GM23338 (cell line): ENCODE measurements around the gene CELSR1. TPM values are rescaled to one million over a fixed set of nuclear protein-coding genes. Genes with fewer than 3 reads are reported as not detected.

Experiments used
- ATAC-seq: fragments of 200-7000 bp; cut with Tn5 transposase; 3 replicates; pipeline ENCODE4 v1.9.1; 2020
- DNase-seq: peaks from one replicate; pipeline ENCODE4 v3.0.0-alpha.2; 2015; ENCODE audit warnings: low spot score
- H2AFZ ChIP-seq: fragments of 200-600 bp; sonication (generic); 2 replicates; pipeline ENCODE4 v1.8.0; 2016; ENCODE audit warnings: antibody characterized with exemption, mild to moderate bottlenecking, moderate library complexity
- H3F3A ChIP-seq: fragments of 200-600 bp; sonication (generic); replicated peaks from 2 replicates; pipeline ENCODE4 v1.8.0; 2017; ENCODE audit warnings: antibody characterized with exemption, mixed run types, low read depth
- H3K27ac ChIP-seq: fragments of 200-600 bp; sonication (generic); 2 replicates; pipeline ENCODE4 v1.6.1; 2016; ENCODE audit warnings: low read depth
- H3K27me3 ChIP-seq: fragments of 200-600 bp; sonication (generic); 2 replicates; pipeline ENCODE4 v1.8.0; 2016; ENCODE audit warnings: mild to moderate bottlenecking, mixed run types, moderate library complexity; ENCODE audit not compliant: insufficient read depth
- H3K36me3 ChIP-seq: fragments of 200-600 bp; sonication (generic); 2 replicates; pipeline ENCODE4 v1.8.0; 2016; ENCODE audit warnings: mild to moderate bottlenecking; ENCODE audit not compliant: insufficient read depth
- H3K4me1 ChIP-seq: fragments of 200-600 bp; sonication (generic); 2 replicates; pipeline ENCODE4 v1.8.0; 2016; ENCODE audit warnings: mild to moderate bottlenecking, moderate library complexity; ENCODE audit not compliant: insufficient read depth
- H3K4me2 ChIP-seq: fragments of 200-600 bp; sonication (generic); 2 replicates; pipeline ENCODE4 v1.7.1; 2017; ENCODE audit warnings: mixed run types
- H3K4me3 ChIP-seq: fragments of 200-600 bp; sonication (generic); 2 replicates; pipeline ENCODE4 v1.6.1; 2016; ENCODE audit warnings: mixed run types
- H3K79me2 ChIP-seq: fragments of 200-600 bp; sonication (generic); replicated peaks from 2 replicates; pipeline ENCODE4 v1.8.0; 2017; ENCODE audit warnings: mild to moderate bottlenecking; ENCODE audit not compliant: insufficient read depth
- H3K9me2 ChIP-seq: fragments of 200-600 bp; sonication (generic); 2 replicates; pipeline ENCODE4 v1.8.0; 2017; ENCODE audit not compliant: insufficient read depth
- H4K20me1 ChIP-seq: fragments of 200-600 bp; sonication (generic); replicated peaks from 2 replicates; pipeline ENCODE4 v1.8.0; 2017; ENCODE audit warnings: mild to moderate bottlenecking; ENCODE audit not compliant: insufficient read depth
- H3K27ac Mint-ChIP-seq: 2 replicates; pipeline ENCODE4 v1.8.0; 2020; ENCODE audit warnings: inconsistent platforms, mild to moderate bottlenecking, moderate library complexity, mixed read lengths
- H3K27me3 Mint-ChIP-seq: 3 replicates; pipeline ENCODE4 v1.8.0; 2022; ENCODE audit warnings: low read depth, mild to moderate bottlenecking, moderate library complexity, mixed read lengths, inconsistent platforms; ENCODE audit not compliant: insufficient read depth, poor library complexity
- H3K36me3 Mint-ChIP-seq: 3 replicates; pipeline ENCODE4 v1.8.0; 2021; ENCODE audit warnings: low read depth, mild to moderate bottlenecking, inconsistent platforms, moderate library complexity, mixed read lengths
- H3K4me1 Mint-ChIP-seq: 3 replicates; pipeline ENCODE4 v1.8.0; 2020; ENCODE audit warnings: mild to moderate bottlenecking, inconsistent platforms, mixed read lengths
- H3K4me3 Mint-ChIP-seq: 3 replicates; pipeline ENCODE4 v1.8.0; 2021; ENCODE audit warnings: moderate library complexity, mild to moderate bottlenecking, inconsistent platforms, mixed read lengths
- H3K9me3 Mint-ChIP-seq: 3 replicates; pipeline ENCODE4 v1.8.0; 2020; ENCODE audit warnings: moderate library complexity, mild to moderate bottlenecking, inconsistent platforms, mixed read lengths
- CREB1 ChIP-seq: fragments of 250-450 bp; sonication (Bioruptor Pico); IDR thresholded peaks from 2 replicates; pipeline ENCODE4 v1.5.0; 2020; ENCODE audit warnings: low read depth, mild to moderate bottlenecking, moderate library complexity
- EZH2 ChIP-seq: fragments of 200-600 bp; sonication (generic); IDR thresholded peaks from one replicate; pipeline ENCODE4 v1.8.0; 2017; ENCODE audit warnings: antibody characterized with exemption, mild to moderate bottlenecking, low read depth; ENCODE audit not compliant: unreplicated experiment
- EZH2phosphoT487 ChIP-seq: fragments of 200-600 bp; sonication (generic); IDR thresholded peaks from one replicate; pipeline ENCODE4 v1.8.1; 2018; ENCODE audit warnings: antibody characterized with exemption; ENCODE audit not compliant: unreplicated experiment
- JUNB ChIP-seq: IDR thresholded peaks from one replicate; pipeline ENCODE4 v1.6.1; 2016; ENCODE audit warnings: antibody characterized with exemption; ENCODE audit not compliant: unreplicated experiment
- NANOG ChIP-seq: IDR thresholded peaks from 2 replicates; pipeline ENCODE4 v1.6.1; 2016; ENCODE audit warnings: antibody characterized with exemption, borderline replicate concordance
- STAT1 ChIP-seq: IDR thresholded peaks from one replicate; pipeline ENCODE4 v1.6.1; 2016; ENCODE audit warnings: antibody characterized with exemption; ENCODE audit not compliant: unreplicated experiment
- ZNF114 ChIP-seq: fragments of 250-450 bp; sonication (Bioruptor Pico); IDR thresholded peaks from 2 replicates; pipeline ENCODE4 v1.5.0; 2020; ENCODE audit warnings: mild to moderate bottlenecking, moderate library complexity
- ZNF331 ChIP-seq: fragments of 250-450 bp; sonication (Bioruptor Pico); IDR thresholded peaks from 2 replicates; pipeline ENCODE4 v1.5.0; 2020; ENCODE audit warnings: low read depth, mild to moderate bottlenecking, moderate library complexity
- polyA plus RNA-seq: library from polyadenylated mRNA; unstranded; fragments of >200 nt; fragmentation: Nextera tagmentation; extraction: Ambion mirVana; gene quantifications from 2 replicates; pipeline ENCODE4 v1.2.1, GENCODE V29; 2016
- total RNA-seq: library from RNA; depleted of rRNA; stranded (reverse); fragments of >200 nt; shearing (Covaris generic); gene quantifications from 2 replicates; pipeline ENCODE4 v1.2.3, GENCODE V29; 2014
- TF ChIP-seq, protein P1 (sequence below): IDR thresholded peaks from 2 replicates; pipeline ENCODE4 v1.6.1; 2016; ENCODE audit warnings: antibody characterized with exemption
- TF ChIP-seq, protein P2 (sequence below): IDR thresholded peaks from one replicate; pipeline ENCODE4 v1.6.1; 2018; ENCODE audit warnings: antibody characterized with exemption; ENCODE audit not compliant: unreplicated experiment

Gene CELSR1
- total and polyA plus RNA-seq, 2 experiments from 2014 or later = 4.8 to 20.4 TPM

DNA sequence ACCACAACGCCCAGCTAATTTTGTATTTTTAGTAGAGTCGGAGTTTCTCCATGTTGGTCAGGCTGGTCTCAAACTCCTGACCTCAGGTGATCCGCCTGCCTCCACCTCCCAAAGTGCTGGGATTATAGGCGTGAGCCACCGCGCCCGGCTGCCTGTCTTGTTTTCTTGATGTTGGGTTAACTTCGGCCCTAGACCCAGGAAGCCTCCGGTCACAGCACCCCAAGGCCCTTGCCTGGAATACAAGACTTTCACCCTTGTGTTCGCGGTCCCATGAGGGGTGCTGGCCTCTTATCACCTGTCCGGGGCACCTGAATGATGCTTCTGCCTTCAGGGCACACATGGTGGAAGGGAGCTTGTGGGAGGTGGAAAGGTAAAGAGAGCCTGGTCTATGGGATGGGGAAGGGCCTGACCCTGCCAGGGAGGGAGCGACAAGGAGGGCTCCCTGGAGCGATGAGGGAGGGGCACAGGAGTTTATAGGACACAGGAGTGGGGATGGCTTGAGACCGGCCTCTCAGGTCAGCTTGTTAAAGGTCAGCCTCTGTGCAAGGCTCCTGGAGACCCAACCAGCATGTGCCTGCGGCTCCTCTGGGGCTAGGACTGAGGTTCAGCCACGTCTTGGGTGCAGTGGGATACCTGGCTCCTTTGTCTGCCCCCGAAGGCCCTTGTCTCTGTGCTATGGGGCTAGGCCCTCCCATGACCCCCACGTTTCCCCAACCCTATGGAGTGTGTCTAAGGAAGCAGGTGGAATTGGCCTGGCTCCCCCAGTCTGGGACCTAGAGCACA is 48.1 kb upstream of the CELSR1 start:
- Mint-ChIP-seq H3K4me1 (peaks cover 60% of the 10 kb centered on the region), H3K36me3 (no peaks in the 10 kb centered on the region), H3K4me3 (no peak overlapping the region), H3K27me3 (peaks cover 11% of the 10 kb centered on the region), H3K9me3 (no peaks in the 10 kb centered on the region), H3K27ac (no peak overlapping the region)
- DNase-seq = no peak
- no peak overlapping the region for H2AFZ ChIP-seq
- no peak for ATAC-seq
- no peaks in the 10 kb centered on the region for H3K36me3 ChIP-seq
- no peaks in the 10 kb centered on the region for H3F3A ChIP-seq
- no peaks in the 10 kb centered on the region; the same call in none of the 2 replicates for H4K20me1 ChIP-seq
- TF ChIP-seq STAT1 (no peak), NANOG (no peak), JUNB (no peak), EZH2 (no peak), CREB1 (no peak), EZH2phosphoT487 (no peak), ZNF114 (CRISPR knock-in tag) (no peak), ZNF331 (CRISPR knock-in tag) (no peak)
- TF ChIP-seq, protein P1, sequence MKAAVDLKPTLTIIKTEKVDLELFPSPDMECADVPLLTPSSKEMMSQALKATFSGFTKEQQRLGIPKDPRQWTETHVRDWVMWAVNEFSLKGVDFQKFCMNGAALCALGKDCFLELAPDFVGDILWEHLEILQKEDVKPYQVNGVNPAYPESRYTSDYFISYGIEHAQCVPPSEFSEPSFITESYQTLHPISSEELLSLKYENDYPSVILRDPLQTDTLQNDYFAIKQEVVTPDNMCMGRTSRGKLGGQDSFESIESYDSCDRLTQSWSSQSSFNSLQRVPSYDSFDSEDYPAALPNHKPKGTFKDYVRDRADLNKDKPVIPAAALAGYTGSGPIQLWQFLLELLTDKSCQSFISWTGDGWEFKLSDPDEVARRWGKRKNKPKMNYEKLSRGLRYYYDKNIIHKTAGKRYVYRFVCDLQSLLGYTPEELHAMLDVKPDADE = no peak
- TF ChIP-seq, protein P2, sequence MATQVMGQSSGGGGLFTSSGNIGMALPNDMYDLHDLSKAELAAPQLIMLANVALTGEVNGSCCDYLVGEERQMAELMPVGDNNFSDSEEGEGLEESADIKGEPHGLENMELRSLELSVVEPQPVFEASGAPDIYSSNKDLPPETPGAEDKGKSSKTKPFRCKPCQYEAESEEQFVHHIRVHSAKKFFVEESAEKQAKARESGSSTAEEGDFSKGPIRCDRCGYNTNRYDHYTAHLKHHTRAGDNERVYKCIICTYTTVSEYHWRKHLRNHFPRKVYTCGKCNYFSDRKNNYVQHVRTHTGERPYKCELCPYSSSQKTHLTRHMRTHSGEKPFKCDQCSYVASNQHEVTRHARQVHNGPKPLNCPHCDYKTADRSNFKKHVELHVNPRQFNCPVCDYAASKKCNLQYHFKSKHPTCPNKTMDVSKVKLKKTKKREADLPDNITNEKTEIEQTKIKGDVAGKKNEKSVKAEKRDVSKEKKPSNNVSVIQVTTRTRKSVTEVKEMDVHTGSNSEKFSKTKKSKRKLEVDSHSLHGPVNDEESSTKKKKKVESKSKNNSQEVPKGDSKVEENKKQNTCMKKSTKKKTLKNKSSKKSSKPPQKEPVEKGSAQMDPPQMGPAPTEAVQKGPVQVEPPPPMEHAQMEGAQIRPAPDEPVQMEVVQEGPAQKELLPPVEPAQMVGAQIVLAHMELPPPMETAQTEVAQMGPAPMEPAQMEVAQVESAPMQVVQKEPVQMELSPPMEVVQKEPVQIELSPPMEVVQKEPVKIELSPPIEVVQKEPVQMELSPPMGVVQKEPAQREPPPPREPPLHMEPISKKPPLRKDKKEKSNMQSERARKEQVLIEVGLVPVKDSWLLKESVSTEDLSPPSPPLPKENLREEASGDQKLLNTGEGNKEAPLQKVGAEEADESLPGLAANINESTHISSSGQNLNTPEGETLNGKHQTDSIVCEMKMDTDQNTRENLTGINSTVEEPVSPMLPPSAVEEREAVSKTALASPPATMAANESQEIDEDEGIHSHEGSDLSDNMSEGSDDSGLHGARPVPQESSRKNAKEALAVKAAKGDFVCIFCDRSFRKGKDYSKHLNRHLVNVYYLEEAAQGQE = no peak
- no peak overlapping the region for H3K27ac ChIP-seq
- no peak overlapping the region for H3K4me3 ChIP-seq
- peaks cover 16% of the 10 kb centered on the region; the same call in 1 of the 2 replicates for H3K4me1 ChIP-seq
- peaks cover 39% of the 10 kb centered on the region for H3K79me2 ChIP-seq
- no peak overlapping the region for H3K4me2 ChIP-seq
- no peaks in the 10 kb centered on the region for H3K27me3 ChIP-seq
- H3K9me2 ChIP-seq = no peaks in the 10 kb centered on the region
